SW480 (cell line): ENCODE data around the gene SRRM2.

Source experiments
- DNase-seq: peaks from one replicate; pipeline ENCODE4 v3.0.0-alpha.2; 2016; ENCODE audit warnings: low spot score

The SRRM2 gene

GRCh38 chr16:2739625-2740430 lies 12.6 kb upstream of the SRRM2 start:
- DNase-seq = no peak

GRCh38 chr16:2740476-2740875 lies 12.0 kb upstream of the SRRM2 start:
- DNase-seq = no peak

- DNase-seq = no peak
Observed at GRCh38 chr16:2741168-2741567, 11.3 kb upstream of the SRRM2 start.

- DNase-seq = no peak
Observed at GRCh38 chr16:2742323-2743006, 10.0 kb upstream of the SRRM2 start.

- no peak for DNase-seq
Observed at GRCh38 chr16:2743007-2743810, 9.2 kb upstream of the SRRM2 start.

- DNase-seq = no peak
Observed at GRCh38 chr16:2744711-2745110, 7.7 kb upstream of the SRRM2 start.

DNA sequence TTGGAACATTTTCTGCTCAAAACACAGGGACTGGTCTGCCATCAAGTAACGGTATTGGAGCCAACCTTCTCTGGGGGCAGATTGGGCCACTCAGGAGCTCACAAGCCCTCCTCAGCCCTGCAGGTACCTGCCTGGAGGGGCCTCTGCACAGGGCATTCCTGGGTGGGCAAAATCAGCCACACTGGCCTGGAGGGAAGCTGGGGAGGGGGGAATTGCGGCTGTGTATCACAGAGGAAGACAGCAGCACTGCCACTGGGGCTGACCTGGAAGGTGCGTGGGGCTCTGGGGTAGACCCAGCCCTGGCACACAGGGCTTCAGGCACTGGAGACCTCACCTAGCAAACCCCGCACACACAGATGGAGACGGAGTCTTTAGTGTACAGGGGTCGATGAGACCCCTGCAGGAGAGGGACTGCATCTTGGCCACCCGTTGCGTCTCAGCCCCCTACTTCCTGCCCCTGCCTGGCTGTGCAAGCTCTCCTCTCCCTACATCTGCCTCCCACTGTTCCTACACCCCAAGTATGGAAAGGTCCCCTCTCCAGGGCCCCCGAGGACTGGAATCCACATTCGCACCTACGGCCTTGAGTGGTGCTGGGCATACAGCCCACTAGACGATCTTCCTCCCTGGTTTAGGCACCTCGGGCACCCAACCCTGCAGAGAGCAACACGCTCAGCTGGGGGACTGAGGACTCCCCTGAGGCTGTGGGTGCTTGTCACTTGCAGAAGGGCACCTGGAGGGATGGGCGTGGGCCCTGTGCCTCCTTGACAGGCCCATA lies 7.1 kb upstream of the SRRM2 start:
- DNase-seq = no peak

DNA sequence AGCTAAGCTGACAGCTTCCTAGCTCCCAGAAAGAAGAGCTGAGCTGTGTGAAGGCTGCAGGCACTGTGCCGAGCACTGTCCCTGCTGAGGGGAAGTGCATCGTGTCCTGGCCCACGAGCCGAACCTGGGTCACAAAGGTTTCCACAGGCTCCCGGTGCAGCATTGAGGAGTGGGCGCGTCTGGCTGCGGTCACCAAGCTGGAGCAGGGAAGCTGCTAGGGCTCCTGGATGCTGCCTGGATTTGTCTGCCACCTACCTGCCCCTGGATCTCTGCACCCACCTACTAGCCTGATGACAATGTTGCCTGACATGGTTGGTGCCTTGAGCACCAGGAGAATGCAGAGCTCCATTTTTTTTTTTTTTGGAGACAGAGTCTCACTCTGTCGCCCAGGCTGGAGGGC lies 6.5 kb upstream of the SRRM2 start:
- no peak for DNase-seq

DNA sequence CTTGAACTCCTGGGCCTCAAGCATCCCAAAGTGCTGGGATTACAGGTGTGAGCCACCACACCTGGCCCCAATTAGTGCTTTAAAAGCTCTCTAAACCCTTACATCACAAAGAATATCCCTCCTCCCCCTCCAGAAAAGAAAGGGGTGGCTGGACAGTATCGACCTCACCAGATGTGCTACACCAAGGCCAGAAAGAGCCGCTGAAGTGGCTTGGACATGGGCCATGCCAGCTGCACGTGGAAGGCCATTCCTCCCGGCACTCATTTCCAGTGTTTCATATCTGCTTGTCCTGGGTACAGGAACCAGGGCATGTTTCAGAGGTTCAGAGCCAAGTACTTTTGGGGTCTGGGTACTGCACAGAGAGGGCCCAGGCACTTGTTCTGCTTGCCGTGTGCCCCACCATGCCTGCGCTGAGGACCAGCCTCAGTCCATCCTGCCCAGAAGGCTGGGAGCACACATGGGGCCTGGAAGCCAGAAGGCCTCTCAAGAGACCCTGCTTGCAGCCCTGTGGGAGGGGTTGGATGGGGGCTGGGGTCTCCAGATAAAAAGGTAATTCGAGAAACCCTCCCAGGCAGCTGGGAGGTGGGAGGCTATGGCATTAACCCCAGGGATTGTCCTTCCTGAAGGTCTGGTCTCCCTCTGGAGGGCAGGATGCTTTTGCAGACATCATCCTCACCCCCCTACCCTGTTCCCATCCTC lies 3.5 kb upstream of the SRRM2 start:
- no peak for DNase-seq

DNA sequence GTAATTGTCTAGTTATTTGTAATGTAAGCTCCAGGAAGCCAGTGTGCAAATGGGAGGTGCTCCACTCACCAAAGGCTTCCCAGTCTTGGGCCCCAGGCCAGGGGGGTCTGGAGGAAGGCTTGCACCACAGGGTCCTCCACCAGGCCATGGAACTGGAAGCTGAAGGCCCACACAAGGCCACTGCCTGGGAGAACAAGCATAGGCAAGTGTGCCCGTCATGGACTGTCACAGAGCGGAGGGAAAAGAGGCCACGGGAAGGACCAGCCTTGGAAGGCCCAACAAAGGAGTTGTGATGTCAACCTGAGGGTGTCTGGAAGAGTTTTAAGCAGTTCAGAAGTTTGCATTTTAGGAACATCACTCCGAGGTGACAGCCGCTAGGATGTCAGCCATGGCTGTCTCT lies 3.0 kb upstream of the SRRM2 start:
- DNase-seq = no peak

DNA sequence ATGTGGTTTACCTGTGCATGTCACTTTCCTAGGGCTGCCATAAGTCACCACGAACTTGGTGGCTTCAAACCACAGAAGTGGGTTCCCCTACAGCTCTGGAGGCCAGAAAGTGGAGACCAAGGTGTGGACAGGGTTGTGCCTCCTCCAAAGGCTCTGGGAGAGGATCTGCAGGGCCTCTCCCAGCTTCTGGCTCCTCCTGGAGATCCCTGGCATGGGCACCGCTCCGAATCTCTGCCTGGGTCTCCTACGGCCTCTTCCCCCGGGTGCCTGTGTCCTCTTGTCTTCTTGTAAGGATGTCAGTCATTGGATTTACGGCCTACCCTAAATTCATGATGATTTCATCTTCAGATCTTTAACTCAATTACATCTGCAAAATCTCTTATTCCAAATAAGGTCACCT lies 2.5 kb upstream of the SRRM2 start:
- no peak for DNase-seq

GRCh38 chr16:2751577-2752034 lies 832 bp upstream of the SRRM2 start:
- peak; percentile 50 for DNase-seq

- peak; percentile 71 for DNase-seq
Observed at GRCh38 chr16:2752850-2753732, 653 bp downstream of the SRRM2 start.

- no peak for DNase-seq
Observed at GRCh38 chr16:2753733-2754020, 1.2 kb downstream of the SRRM2 start.

- DNase-seq = no peak
Observed at GRCh38 chr16:2755158-2755557, 2.7 kb downstream of the SRRM2 start.

DNA sequence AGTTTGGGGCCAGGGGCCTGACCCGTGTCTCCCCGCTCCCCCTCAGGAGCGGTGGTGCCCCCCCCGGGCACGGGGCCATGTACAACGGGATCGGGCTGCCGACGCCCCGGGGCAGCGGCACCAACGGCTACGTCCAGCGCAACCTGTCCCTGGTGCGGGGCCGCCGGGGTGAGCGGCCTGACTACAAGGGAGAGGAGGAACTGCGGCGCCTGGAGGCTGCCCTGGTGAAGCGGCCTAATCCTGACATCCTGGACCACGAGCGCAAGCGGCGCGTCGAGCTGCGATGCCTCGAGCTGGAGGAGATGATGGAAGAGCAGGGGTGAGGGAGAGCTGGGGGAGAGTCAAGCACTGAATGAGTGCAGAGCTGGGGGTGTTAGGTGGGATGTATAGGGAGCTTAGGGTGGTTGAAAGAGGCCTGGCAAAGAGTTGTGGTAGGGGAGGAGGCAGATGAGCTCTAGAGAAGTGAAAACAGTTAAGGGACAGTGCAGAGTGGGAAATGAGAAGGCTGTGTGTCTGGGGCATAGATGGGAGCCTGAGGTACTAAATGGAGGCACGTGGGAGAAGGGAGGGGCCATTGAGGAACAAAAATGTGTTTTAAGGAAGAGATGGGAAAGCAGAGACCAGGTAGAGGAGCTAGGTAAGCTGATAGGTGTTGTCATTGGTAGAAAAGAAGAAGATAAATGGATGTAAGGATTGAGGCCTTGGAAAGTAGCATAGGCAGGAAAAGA lies 4.0 kb downstream of the SRRM2 start:
- no peak for DNase-seq

- no peak for DNase-seq
Observed at GRCh38 chr16:2757344-2757743, 4.9 kb downstream of the SRRM2 start.

DNA sequence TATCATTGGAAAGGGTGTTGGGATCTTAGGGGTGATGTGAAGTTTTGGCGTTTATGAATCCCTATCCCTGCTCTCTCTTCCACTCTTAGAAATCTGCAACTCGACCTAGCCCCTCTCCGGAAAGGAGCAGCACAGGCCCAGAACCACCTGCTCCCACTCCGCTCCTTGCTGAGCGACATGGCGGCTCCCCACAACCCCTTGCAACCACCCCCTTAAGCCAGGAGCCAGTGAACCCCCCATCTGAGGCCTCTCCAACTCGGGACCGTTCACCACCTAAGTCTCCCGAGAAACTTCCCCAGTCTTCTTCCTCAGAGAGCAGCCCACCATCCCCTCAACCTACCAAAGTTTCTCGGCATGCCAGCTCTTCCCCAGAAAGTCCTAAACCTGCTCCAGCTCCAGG lies 9.0 kb downstream of the SRRM2 start:
- DNase-seq = no peak

DNA sequence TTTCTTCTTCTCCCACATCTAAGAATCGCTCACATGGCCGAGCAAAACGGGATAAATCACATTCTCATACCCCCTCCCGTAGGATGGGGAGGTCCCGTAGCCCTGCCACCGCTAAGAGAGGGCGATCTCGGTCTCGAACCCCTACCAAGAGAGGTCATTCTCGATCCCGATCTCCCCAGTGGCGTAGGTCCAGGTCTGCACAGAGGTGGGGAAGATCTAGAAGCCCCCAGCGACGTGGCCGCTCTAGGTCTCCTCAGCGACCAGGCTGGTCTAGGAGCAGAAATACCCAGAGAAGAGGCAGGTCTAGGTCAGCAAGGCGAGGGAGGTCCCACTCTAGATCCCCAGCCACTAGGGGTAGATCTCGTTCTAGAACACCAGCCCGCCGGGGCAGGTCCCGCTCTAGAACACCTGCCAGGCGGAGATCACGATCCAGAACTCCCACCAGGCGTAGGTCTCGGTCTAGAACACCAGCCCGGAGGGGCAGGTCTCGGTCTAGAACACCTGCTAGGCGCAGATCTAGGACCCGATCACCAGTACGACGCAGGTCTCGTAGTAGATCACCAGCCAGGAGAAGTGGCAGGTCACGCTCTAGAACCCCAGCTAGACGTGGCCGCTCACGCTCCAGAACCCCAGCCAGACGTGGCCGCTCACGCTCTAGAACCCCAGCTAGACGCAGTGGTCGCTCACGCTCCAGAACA lies 9.6 kb downstream of the SRRM2 start:
- no peak for DNase-seq
